GM18868 (cell line): ENCODE measurements around the gene RBP4.

Experiments
- ATAC-seq: cut with Tn5 transposase; IDR thresholded peaks from one replicate; pipeline ENCODE4 v1.9.1; 2021; ENCODE audit warnings: mild to moderate bottlenecking, moderate library complexity; ENCODE audit not compliant: unreplicated experiment

The RBP4 gene

DNA sequence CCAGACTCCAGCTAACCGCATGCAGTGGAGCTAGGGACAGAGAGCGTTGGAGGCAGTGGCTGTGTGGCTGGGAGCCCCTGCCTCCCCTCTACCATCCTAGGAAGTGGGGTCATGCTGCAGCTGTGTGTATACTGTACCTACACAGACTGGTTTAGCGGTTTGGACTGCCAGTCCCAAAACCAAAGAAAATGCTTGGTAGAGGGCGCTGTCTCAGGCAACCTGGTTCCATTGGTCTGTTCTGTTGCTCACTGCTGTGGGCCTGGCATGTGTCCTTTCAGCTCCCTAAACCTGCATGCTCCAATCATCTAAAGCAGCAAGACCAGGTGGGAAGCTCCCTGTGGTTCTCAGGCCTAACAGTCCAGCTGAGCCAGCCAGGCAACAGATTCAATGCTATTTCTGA, 4.5 kb downstream of the RBP4 start:
- ATAC-seq: no peak

DNA sequence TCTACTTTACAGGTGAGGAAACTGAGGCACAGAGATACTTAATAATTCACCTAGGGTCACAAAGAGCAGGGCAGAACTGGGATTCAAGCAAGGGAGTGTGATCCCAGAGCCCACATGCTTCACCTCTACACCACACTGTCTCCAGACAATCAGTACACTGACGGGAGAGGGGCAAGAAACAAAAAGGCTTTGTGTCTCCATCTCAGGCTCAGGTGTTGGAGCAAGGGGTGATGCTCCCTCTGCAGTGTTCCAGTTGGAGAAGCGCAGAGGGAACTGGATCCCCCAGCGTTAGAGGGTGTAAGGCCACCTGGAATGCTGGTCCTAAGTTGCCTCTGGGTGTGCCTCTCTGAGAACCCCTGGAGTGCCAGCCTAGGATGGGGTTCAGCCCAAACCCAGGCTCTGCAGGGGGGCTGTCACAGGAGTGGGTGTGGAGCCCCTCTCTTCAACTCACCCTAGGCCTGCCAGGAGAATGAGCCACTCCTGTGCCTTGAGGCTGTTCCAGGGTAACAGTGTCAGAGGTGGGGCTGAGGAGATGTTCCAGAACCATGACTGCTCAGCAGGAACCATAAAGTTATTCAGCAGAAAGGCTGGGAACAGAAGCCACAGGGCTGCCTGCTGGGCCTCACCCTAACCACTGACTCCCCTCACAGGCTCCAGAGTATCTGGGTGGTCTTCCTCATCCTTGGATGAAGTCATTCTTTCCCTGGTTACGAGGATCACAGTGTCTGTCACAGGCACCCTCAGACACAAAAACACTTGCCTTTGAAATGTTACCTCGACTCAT, 5.5 kb downstream of the RBP4 start:
- no peak for ATAC-seq

GRCh38 chr10:93594518-93594917, 6.5 kb downstream of the RBP4 start:
- no peak for ATAC-seq

DNA sequence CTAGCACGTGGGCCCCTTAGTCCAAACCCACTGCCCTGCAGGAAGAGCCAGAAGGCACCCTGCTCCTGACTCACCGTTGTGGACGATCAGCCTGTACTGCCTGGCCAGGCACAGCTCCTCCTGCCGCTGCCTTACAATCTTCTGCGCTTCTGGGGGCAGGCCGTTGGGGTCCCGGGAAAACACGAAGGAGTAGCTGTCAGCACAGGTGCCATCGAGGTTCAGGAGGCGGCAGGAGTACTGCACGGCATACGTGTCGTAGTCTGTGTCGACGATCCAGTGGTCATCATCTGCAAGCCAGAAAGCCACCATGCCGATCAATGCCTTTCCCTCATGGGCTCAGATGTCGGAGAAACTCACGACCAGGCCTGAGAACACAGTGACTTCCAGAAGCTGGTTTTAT, 7.3 kb downstream of the RBP4 start:
- ATAC-seq: no peak

GRCh38 chr10:93593254-93593653, 7.8 kb downstream of the RBP4 start:
- ATAC-seq: no peak

- no peak for ATAC-seq
Observed at GRCh38 chr10:93591065-93591808, 9.8 kb downstream of the RBP4 start.

- ATAC-seq: no peak
Observed at GRCh38 chr10:93590638-93591037, 10.4 kb downstream of the RBP4 start.

DNA sequence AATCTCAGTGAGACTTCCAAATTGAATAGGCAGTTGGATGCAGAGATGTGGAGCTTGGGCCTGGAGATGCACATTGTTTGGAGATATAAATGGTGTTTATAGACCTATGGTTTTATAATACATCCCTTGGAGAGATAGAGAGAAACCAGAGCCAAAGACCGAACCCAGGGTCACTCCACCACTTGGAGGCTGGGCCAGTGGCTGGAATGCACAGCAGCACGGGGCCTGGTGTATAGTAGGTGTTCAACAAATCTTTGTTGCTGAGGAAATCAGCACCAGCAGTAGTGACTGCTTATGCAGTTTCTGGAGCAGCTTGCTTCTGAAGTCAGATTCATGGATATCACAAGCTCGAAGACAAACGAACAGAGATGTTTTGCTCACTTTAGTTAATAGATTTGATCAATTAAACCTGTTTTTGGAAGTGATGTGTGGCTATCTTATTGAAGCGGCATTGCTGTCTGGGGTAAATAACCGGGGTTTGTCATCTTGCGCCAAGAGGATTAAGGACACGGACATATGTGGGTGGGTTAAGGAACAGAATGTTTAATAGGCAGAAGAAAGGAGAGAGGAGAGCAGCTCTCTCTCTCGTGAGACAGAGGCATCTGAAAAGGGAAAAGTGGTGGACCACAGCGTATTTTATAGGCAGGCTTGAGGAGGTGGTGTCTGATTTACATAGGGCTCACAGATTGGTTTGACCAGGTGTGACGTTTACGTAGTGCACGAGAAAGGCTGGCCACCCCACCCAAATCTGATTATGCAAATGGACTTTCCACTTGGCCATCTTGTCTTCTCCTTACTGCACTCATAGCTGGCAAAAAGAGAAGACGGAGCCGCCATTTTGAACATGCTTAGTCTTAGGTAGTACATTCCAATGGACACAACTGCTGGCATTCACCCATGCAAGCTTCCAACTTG, 11.1 kb downstream of the RBP4 start:
- ATAC-seq: no peak

DNA sequence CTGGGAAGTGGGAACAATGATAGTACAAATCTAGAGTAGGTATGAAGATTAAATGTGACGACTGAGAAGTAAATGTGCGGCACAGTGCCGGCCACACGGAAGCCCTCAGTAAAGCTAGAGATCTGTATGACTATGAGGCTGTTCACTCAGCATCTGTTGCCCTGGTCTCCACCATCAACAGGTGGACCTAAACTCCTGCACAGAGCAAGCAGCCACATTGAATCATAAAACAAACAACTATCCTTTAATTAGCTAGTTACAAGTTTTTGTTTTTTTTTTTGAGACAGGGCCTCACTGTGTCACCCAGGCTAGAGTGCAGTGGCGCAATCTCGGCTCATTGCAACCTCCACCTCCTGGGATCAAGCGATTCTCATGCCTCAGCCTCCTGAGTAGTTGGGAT, 16.6 kb downstream of the RBP4 start:
- no peak for ATAC-seq

DNA sequence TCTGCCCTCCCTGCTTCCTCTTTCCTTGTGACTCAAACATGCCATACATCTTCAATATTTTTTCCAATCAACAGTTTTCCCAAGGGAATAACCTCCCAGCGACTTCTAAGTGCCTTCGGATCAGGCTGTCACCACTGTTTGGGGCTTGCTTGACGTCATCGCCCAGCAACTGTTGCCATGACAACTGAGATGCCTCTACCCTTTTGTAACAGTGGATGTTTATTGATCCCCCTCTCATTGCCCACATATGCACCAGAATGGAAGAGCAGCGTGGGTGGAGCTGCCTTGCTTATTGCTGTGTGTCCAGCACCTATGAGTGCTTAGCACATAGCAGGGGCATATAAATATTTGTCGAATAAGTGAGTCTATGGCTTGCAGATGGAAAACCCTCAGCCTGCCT, 20.2 kb downstream of the RBP4 start:
- no peak for ATAC-seq

GRCh38 chr10:93579985-93580711, 20.9 kb downstream of the RBP4 start:
- no peak for ATAC-seq

DNA sequence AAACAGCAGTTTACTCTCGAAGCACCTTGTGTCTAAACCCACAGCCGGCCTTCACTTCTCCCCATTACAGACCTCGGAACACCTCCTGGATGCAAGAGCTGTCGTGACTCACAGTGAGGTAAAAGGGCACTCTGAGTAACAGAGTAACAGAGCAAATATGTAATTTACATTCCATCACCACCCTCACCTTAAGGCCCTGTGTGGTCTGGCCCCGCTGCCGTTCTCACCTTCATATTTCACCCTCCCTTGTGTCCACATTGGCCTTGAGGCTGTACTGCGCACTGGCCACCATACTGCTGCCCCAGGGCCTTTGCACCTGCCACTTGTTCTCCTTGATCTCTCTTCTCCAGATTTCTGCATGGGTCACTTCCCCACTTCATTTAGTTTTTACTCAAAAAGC, 21.9 kb downstream of the RBP4 start:
- ATAC-seq: no peak

GRCh38 chr10:93577565-93577964, 23.5 kb downstream of the RBP4 start:
- ATAC-seq: no peak

GRCh38 chr10:93576888-93577287, 24.1 kb downstream of the RBP4 start:
- ATAC-seq: no peak

- ATAC-seq: no peak
Observed at GRCh38 chr10:93573924-93574323, 27.1 kb downstream of the RBP4 start.

GRCh38 chr10:93573051-93573909, 27.8 kb downstream of the RBP4 start:
- no peak for ATAC-seq

GRCh38 chr10:93572606-93573005, 28.4 kb downstream of the RBP4 start:
- ATAC-seq: no peak

DNA sequence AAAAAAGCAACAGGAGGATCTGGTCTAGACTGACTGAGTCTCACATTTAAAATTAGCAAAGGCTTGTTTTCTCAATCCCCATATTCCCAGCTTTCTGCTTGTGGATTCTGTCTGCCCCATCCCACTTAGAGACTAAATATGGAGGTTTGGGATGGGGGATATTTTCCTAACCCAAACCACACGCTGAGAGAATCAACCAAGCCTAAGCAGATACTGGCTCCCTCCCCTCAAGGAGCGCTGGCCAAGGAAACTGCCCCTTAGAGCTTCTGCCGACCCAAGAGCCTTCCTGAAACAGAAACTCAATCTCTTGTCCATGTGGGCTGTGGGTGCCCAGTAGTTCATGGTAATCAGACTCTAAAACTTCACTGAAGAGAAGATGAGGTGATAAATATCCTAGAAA, 30.7 kb downstream of the RBP4 start:
- ATAC-seq: no peak

DNA sequence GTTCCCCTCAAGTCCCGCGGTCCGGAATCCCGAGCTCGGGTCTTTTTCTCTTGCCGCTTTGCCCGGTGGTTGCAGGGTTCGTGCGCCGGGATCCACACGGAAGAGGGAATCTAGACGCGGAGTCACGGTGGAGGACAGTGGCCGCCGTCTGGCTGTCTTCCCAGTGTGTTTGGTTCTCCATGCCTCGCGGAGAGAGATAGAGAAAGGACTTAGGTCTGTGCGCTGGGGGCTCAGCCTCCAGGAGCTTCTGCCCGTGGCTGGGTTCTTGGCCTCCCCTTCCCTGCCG, 33.0 kb downstream of the RBP4 start:
- ATAC-seq: no peak
